ENCODE results near the gene DHX30.

GRCh38 chr3:47867451-47868044 is 64.6 kb downstream of the DHX30 start:
- TF ChIP-seq CTCF (conservative IDR thresholded peaks at IDR 0.05; ENCODE audit: low read depth, low read length) (no peak), EZH2 (IDR thresholded peaks at IDR 0.05; ENCODE audit: borderline replicate concordance, low read depth, low read length, poor library complexity, severe bottlenecking) (no peak)
